Vagina (tissue), 2 donors: ENCODE results near the gene MDN1.

Source experiments
- POLR2A ChIP-seq, 2 donors: fragments of 450-650 bp; IDR thresholded peaks; one replicate each; pipeline ENCODE4 v1.6.1; 2017; ENCODE audit warnings: antibody characterized with exemption in 2 of 2, mild to moderate bottlenecking in 2 of 2, moderate library complexity in 2 of 2
- TF ChIP-seq, protein P1 (sequence below), 3 experiments: fragments of 450-650 bp in 2 of 3; fragments of 200-600 bp in 1 of 3; sonication (generic) in 1 of 3; IDR thresholded peaks; one replicate each; pipeline ENCODE4 v1.5.1; 2017 to 2019; ENCODE audit warnings: antibody characterized with exemption in 3 of 3, mild to moderate bottlenecking in 2 of 3, moderate library complexity in 2 of 3

DNA sequence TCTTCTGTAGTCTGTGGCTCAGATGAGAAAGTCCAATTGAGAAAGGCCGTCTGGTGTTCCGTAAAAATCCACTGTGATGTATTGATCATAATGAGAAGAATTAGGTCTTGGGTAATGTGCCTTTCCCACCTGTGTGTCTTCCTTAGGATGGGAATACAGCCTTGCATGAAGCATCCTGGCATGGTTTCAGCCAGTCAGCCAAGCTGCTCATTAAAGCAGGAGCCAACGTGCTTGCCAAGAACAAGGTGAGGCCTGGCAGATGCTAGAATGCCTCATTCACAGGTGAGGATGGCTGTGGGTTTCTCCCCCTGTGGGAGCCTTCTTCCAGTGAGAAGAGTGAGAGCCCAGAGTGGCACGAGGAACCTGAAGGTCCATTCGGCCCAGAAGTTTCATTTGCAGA lies 213.7 kb downstream of the MDN1 start:
- TF ChIP-seq POLR2A (IDR thresholded peaks at IDR 0.05): no peak
- TF ChIP-seq, protein P1, sequence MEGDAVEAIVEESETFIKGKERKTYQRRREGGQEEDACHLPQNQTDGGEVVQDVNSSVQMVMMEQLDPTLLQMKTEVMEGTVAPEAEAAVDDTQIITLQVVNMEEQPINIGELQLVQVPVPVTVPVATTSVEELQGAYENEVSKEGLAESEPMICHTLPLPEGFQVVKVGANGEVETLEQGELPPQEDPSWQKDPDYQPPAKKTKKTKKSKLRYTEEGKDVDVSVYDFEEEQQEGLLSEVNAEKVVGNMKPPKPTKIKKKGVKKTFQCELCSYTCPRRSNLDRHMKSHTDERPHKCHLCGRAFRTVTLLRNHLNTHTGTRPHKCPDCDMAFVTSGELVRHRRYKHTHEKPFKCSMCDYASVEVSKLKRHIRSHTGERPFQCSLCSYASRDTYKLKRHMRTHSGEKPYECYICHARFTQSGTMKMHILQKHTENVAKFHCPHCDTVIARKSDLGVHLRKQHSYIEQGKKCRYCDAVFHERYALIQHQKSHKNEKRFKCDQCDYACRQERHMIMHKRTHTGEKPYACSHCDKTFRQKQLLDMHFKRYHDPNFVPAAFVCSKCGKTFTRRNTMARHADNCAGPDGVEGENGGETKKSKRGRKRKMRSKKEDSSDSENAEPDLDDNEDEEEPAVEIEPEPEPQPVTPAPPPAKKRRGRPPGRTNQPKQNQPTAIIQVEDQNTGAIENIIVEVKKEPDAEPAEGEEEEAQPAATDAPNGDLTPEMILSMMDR (IDR thresholded peaks at IDR 0.05): no peak
